GM18867 (cell line): ENCODE results near the gene PIK3R5.

ENCODE experiments used
- ATAC-seq: cut with Tn5 transposase; IDR thresholded peaks from one replicate; pipeline ENCODE4 v1.9.1; 2021; ENCODE audit warnings: mild to moderate bottlenecking, moderate library complexity; ENCODE audit not compliant: unreplicated experiment

The PIK3R5 gene

DNA sequence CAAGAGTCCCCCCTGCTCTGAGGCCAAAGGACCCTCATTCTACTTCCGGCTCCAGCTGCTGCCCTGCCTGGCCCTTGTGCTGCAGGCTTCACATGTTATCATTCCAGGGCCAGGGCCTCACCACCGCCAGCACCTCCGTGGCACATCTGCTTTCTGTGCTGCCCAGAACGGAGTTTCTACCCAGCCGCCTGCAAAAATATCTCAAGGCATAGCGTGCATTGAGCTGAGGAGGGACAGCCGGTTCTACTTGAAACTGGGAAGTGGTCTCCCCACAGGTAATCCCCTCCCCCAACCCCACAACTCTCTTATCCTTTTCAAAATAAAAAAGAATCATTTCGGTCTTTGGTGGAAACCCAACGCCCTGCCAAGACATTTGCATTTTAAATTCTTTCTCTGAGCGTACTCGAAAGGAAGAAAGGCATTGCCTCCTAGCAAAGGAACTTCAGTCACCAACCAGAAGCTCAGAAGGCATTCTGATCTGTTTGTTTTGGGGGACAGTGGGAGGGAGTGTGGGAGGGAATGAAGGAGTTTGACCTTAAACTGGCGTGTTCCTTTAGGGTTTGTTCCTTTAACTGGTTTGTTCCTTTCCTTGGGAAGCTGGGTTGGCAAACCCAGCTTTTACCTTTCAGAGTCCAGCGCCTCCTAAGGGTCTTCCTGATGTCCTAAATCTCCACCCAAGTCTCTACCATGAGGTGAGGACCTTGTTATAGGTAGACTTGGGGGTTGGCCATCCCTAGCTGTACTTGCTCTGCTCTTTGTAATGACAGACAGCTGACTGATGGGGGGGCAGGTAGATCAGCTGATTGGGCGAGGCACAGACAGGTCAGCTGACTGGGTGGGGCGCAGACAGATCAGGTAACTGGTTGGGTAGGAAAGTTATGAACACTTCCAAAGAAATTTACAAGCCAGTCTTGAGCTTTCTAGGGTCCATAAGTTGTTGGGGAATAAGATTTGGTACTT is 64.6 kb downstream of the PIK3R5 start:
- peak; percentile 48 for ATAC-seq

DNA sequence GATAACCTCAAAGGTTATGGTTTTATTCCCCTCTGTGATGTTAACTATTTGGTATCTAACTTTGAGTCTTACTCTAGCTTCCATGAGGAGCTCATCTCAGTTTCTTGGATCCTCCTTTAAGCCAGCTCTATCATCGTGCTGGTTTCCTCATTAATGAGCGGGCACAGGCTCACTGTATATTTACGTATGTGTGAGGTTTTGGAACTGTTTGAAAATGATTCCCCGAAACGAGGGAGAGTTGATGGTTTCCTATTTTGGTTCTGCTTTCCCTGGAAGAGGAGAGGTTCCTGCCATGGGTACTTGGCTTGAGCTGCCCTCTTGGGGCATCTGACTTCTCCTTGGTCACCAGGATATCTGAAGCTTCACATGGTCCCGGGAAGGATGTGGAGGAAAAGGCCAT is 65.3 kb downstream of the PIK3R5 start:
- no peak for ATAC-seq

DNA sequence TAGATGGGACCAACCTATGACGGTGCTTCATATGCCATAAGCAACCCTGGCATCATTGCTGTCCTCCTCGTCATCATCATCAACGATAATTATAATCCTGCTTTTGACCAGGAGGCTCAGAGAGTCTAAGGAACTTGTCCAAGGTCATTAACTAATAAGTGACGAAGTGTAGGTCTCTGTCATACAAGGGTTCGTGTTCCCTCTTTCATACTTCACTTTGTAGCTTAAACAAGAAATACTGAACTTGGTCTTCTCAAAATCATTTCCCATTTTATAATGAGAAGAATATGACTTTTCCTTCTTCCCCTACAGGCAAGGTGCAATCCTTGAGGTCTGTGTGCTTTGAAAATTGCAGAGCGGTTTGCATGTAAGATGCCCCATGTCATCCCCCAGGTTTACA is 66.9 kb downstream of the PIK3R5 start:
- ATAC-seq: no peak

- ATAC-seq: no peak
These were observed 67.4 kb downstream of the PIK3R5 start for GRCh38 chr17:8898126-8898525.

DNA sequence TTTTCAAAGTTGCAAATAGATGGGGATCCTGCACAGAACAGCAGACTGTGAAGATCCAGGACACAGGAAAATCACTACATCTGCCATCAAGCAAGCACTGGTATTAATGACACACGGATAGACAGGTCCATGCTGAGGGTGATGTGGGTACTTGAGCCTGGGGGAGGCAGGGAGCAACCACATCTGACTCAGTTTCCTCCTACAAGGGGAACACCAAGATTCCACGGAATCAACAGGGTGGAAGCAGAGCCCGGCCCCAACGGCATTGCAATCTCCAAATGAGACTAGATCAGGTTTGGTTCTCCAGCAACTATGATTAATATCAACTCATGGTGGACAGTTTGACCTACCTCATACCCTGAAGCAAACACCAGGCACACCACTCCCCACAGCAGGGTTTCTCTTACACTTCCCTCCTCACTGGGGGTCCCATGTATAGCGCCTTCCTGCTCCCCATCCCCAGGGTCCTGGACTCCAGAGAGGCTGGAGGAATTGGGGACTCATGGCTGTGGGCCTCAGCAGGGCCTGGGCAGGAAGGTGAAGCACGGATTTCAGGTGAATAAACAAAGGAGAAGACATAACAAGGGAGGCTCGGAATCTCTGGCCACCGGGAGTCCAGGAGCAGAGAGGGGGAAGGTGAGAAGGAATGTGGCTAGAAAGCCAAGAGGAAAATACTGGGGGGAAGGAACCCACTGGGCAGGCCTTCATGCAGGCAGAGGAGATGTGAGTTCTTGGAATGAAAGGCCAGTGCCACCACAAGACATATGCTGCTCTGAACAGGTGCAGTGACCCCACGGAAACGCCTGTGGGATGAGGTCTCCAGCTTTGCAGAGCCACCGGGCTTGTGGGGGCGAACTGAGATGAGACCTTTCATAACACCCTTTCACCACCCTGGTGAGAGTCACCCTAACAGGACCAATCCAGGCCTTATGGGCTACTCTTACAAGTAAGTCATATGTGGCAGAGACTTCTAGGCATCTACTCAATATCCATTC is 68.6 kb downstream of the PIK3R5 start:
- ATAC-seq: no peak

DNA sequence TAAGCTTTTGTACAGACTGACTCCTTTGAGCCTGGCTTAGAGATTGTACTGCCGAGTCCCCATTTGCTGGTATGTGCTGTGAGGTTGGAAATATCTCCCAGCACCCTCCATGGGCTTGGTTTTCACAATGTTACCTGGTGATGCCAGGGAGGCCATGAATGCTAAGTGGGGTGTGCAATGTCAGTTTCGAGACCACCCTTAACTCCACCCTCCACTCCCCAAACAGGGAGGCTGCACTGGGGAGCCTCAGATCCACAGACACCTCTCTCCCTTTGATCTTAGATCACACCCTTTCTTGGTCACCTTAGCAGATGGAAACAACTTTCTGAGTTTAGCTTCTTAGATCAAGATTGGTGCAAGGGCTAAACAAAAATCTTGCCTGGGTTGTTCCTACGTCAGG is 69.4 kb downstream of the PIK3R5 start:
- ATAC-seq: no peak

- ATAC-seq: no peak
These were observed 70.6 kb downstream of the PIK3R5 start for GRCh38 chr17:8894673-8895578.

GRCh38 chr17:8894202-8894671 is 71.3 kb downstream of the PIK3R5 start:
- ATAC-seq: no peak

- ATAC-seq: no peak
These were observed 71.8 kb downstream of the PIK3R5 start for GRCh38 chr17:8893621-8894201.

GRCh38 chr17:8893059-8893458 is 72.4 kb downstream of the PIK3R5 start:
- no peak for ATAC-seq

DNA sequence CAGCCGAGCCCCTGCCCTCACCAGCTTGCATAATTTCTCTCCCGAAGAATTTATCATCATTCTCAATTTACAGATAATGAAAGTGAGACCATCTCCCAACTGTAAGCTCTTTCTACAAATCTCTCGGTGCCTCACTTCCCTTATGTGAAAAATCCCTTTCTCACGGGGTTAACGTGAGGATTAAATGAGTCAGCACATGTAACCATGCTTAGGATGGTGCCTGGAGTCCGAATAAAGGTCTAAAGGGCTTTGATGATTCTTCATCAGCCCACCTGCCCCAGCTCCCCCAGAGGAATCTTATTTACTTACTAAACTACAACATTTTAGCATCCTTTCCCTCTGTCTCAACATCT is 73.2 kb downstream of the PIK3R5 start:
- peak; percentile 39 for ATAC-seq

DNA sequence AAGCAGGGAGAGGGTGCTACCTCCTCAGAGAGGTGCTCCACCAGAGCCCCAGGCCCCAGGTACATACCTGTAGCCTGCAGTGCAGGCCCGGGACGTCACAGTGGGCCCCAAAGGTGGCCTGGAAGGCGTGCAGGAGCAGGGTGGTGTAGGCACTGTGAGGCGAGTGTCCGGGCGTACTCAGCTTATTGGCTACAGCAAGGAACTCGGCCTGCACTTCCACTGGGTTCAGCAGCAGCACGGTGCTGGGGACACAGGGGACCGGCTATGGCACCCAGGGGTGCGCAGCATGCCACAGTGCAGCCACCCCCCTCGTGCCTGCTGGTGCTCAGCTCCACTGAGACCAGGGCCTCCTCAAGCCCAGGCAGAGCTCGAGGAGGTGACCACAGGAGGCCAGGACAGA is 74.8 kb downstream of the PIK3R5 start:
- ATAC-seq: no peak

DNA sequence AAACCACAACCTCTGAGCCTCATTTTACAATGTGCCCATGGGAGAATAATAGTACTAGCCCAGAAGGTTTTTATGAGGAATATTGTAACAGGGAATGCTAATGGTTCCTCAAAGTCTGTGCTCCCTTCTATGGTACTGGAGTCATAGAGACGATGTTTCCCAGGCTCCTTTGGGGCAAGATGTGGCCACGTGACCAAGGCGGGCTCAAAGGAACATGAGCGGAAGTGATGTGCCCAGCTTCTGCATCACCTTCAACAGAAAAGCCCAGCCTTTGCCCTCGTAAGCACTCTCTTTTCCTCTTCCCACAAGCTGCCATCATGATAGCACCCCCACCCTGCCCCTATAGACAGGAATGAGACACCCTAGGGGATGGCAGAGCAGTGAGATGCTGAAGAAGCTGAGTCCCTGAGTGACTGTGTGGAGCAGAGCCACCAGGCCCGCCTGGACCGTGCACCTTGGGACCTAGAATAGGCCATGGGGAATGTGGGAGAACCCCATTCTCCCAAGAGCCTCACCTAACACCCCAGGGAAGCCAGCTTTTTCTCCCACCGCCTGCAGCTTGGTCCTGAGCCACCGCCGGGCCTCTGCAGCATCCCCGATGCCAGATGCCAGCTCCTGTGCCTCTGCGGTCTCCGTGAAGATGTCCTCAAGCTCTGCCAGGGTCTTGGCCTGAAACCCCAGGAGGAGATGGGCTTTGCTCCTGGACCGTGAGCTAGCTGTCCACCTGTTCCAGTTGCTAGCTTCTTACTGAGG is 75.9 kb downstream of the PIK3R5 start:
- no peak for ATAC-seq

DNA sequence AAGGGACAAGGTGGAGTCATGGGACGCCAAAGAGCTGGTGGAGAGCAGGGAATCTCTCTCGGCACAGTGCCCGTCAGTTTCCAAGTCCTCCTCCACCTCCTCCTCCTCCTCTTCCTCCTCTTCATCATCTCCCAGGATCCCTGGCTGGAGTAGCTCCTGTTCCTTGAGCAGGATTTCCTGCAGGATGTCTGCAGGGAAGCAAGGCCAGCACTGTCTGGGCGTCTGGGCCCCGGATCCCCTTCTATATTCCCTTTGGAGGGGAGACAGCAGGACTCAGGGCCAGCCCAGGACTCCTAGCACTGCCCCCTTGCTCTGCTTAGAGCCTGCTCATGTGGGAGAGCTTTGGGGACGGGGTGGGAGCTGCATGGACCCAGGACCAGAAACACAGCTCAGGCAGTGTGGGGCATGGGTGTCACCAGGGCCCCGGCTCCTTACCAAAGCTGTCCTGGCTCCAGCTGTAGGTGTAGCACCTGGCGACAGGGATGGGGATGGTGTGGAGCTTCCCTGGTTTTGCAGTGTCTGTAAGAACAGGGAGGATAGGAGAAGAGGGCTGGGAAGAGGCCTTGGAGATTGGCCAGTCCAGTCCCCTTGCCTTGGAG is 76.7 kb downstream of the PIK3R5 start:
- ATAC-seq: no peak

DNA sequence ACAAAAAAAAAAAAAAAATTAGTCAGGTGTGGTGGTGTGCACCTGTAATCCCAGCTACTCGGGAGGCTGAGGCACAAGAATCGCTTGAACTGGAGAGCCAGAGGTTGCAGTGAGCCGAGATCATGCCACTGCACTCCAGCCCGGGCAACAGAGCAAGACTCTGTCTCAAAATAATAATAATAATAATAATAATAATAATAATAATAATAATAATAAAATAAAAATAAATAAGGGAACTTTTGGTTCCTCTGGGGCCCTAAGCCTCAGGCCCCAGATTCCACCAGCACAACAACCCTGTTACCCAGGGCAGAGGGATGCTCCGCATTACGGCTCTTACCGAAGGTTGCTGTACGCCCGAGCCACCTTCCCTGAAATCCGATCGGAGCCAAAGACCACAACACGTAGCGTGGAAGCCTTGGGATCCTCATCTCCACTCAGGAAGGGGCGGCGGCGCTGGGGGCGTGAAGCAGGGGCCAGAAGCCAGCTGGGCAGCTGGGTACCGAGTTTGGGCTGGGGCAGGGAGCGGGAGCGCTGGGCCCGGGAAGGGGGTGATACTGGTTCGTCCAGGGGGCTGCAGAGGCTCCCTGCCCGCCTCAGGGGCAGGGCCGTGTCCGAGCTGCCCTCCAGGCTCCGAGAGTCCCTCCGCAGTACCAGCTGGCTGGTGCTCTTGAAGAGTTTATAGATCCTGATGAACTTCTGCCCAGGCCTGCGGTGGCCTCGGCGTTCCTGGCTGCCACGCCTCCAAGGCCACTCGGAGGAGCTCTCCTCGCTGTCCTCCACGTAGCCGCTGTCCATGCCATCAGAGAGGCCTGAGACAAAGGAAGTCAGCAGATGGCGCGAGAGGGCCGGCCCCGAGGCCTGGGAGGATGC is 77.4 kb downstream of the PIK3R5 start:
- ATAC-seq: no peak

GRCh38 chr17:8887301-8887700 is 78.2 kb downstream of the PIK3R5 start:
- no peak for ATAC-seq

GRCh38 chr17:8885967-8886684 is 79.4 kb downstream of the PIK3R5 start:
- ATAC-seq: no peak
